HEK293 (cell line): ENCODE results near the gene EDARADD.

Experiments used
- BCL11A ChIP-seq: fragments of 450-650 bp; formaldehyde crosslinking; IDR thresholded peaks from 2 replicates; pipeline ENCODE4 v1.5.1; 2016; ENCODE audit warnings: low read depth, missing biosample characterization, missing genetic modification characterization
- GLIS1 ChIP-seq: fragments of 450-650 bp; formaldehyde crosslinking; IDR thresholded peaks from 2 replicates; pipeline ENCODE4 v1.5.1; 2016; ENCODE audit warnings: missing biosample characterization, missing genetic modification characterization
- KLF16 ChIP-seq: fragments of 450-650 bp; formaldehyde crosslinking; IDR thresholded peaks from 2 replicates; pipeline ENCODE4 v1.5.1; 2017; ENCODE audit warnings: missing biosample characterization, missing genetic modification characterization
- KLF7 ChIP-seq: fragments of 450-650 bp; formaldehyde crosslinking; IDR thresholded peaks from 2 replicates; pipeline ENCODE4 v1.5.1; 2016; ENCODE audit warnings: missing biosample characterization, missing genetic modification characterization, borderline replicate concordance
- SP3 ChIP-seq: fragments of 450-650 bp; formaldehyde crosslinking; IDR thresholded peaks from 2 replicates; pipeline ENCODE4 v1.5.1; 2016; ENCODE audit warnings: missing biosample characterization, missing genetic modification characterization
- WT1 ChIP-seq: fragments of 450-650 bp; formaldehyde crosslinking; IDR thresholded peaks from 2 replicates; pipeline ENCODE4 v1.5.1; 2016; ENCODE audit warnings: missing biosample characterization, missing genetic modification characterization
- ZBTB1 ChIP-seq: fragments of 450-650 bp; formaldehyde crosslinking; IDR thresholded peaks from 2 replicates; pipeline ENCODE4 v1.5.1; 2016; ENCODE audit warnings: missing biosample characterization, missing genetic modification characterization
- ZNF133 ChIP-seq: fragments of 450-650 bp; formaldehyde crosslinking; IDR thresholded peaks from 2 replicates; pipeline ENCODE4 v1.5.1; 2016; ENCODE audit warnings: missing biosample characterization, missing genetic modification characterization
- ZNF138 ChIP-seq: fragments of 450-650 bp; formaldehyde crosslinking; IDR thresholded peaks from 2 replicates; pipeline ENCODE4 v1.5.1; 2016; ENCODE audit warnings: missing biosample characterization, missing genetic modification characterization, borderline replicate concordance
- ZNF157 ChIP-seq: fragments of 450-650 bp; formaldehyde crosslinking; IDR thresholded peaks from 2 replicates; pipeline ENCODE4 v1.5.1; 2016; ENCODE audit warnings: missing biosample characterization, missing genetic modification characterization
- ZNF19 ChIP-seq: fragments of 450-650 bp; formaldehyde crosslinking; IDR thresholded peaks from 2 replicates; pipeline ENCODE4; 2016; ENCODE audit warnings: missing biosample characterization, missing genetic modification characterization, low read depth
- ZNF221 ChIP-seq: fragments of 450-650 bp; formaldehyde crosslinking; IDR thresholded peaks from 2 replicates; pipeline ENCODE4 v1.5.1; 2017; ENCODE audit warnings: missing biosample characterization, missing genetic modification characterization, borderline replicate concordance
- ZNF266 ChIP-seq: fragments of 450-650 bp; formaldehyde crosslinking; IDR thresholded peaks from 2 replicates; pipeline ENCODE4 v1.5.1; 2016; ENCODE audit warnings: missing biosample characterization, missing genetic modification characterization, low read depth
- ZNF274 ChIP-seq, 2 experiments: fragments of 200-500 bp in 1 of 2; fragments of 450-650 bp in 1 of 2; sonication (Bioruptor generic) in 1 of 2; formaldehyde crosslinking in 1 of 2; IDR thresholded peaks; 2 replicates each; pipeline versions ENCODE4 v1.5.1 to v1.6.1; 2014 to 2016; ENCODE audit warnings: borderline replicate concordance in 1 of 2, inconsistent platforms in 1 of 2, low read length in 1 of 2, missing biosample characterization in 1 of 2, missing genetic modification characterization in 1 of 2
- ZNF335 ChIP-seq: fragments of 450-650 bp; formaldehyde crosslinking; conservative IDR thresholded peaks from 2 replicates; pipeline ENCODE4 v1.5.1; 2016; ENCODE audit warnings: missing biosample characterization, missing genetic modification characterization
- ZNF341 ChIP-seq: fragments of 450-650 bp; formaldehyde crosslinking; IDR thresholded peaks from 2 replicates; pipeline ENCODE4; 2016; ENCODE audit warnings: low read depth, missing biosample characterization, missing genetic modification characterization
- ZNF350 ChIP-seq: fragments of 450-650 bp; formaldehyde crosslinking; IDR thresholded peaks from 2 replicates; pipeline ENCODE4 v1.5.0; 2017; ENCODE audit warnings: missing biosample characterization, mild to moderate bottlenecking, missing genetic modification characterization
- ZNF366 ChIP-seq: fragments of 450-650 bp; formaldehyde crosslinking; conservative IDR thresholded peaks from 2 replicates; pipeline ENCODE4 v1.5.1; 2016; ENCODE audit warnings: missing biosample characterization, missing genetic modification characterization
- ZNF426 ChIP-seq: fragments of 450-650 bp; formaldehyde crosslinking; IDR thresholded peaks from 2 replicates; pipeline ENCODE4 v1.5.1; 2017; ENCODE audit warnings: missing biosample characterization, missing genetic modification characterization, mild to moderate bottlenecking, inconsistent platforms, moderate library complexity
- ZNF433 ChIP-seq: fragments of 450-650 bp; formaldehyde crosslinking; IDR thresholded peaks from 2 replicates; pipeline ENCODE4 v1.5.1; 2016; ENCODE audit warnings: missing biosample characterization, missing genetic modification characterization, low read depth
- ZNF558 ChIP-seq: fragments of 450-650 bp; formaldehyde crosslinking; IDR thresholded peaks from 2 replicates; pipeline ENCODE4 v1.5.1; 2016; ENCODE audit warnings: missing biosample characterization, missing genetic modification characterization
- ZNF561 ChIP-seq: fragments of 450-650 bp; IDR thresholded peaks from 2 replicates; pipeline ENCODE4 v1.5.1; 2018; ENCODE audit warnings: missing biosample characterization, missing genetic modification characterization, borderline replicate concordance
- ZNF660 ChIP-seq: fragments of 450-650 bp; IDR thresholded peaks from 2 replicates; pipeline ENCODE4 v1.5.1; 2018; ENCODE audit warnings: missing biosample characterization, mild to moderate bottlenecking, missing genetic modification characterization
- ZNF664 ChIP-seq: fragments of 450-650 bp; formaldehyde crosslinking; IDR thresholded peaks from 2 replicates; pipeline ENCODE4 v1.5.1; 2016; ENCODE audit warnings: missing biosample characterization, missing genetic modification characterization
- ZNF785 ChIP-seq: fragments of 450-650 bp; formaldehyde crosslinking; IDR thresholded peaks from 2 replicates; pipeline ENCODE4 v1.5.1; 2016; ENCODE audit warnings: missing biosample characterization, missing genetic modification characterization
- TF ChIP-seq, protein P1 (sequence below): fragments of 450-650 bp; formaldehyde crosslinking; IDR thresholded peaks from 2 replicates; pipeline ENCODE4 v1.5.1; 2016; ENCODE audit warnings: missing biosample characterization, missing genetic modification characterization
- TF ChIP-seq, protein P2 (sequence below): fragments of 450-650 bp; formaldehyde crosslinking; conservative IDR thresholded peaks from 2 replicates; pipeline ENCODE4 v1.5.1; 2016; ENCODE audit warnings: low read depth, missing biosample characterization, missing genetic modification characterization
- TF ChIP-seq, protein P3 (sequence below): fragments of 450-650 bp; formaldehyde crosslinking; IDR thresholded peaks from 2 replicates; pipeline ENCODE4 v1.5.1; 2016; ENCODE audit warnings: missing biosample characterization, missing genetic modification characterization
- TF ChIP-seq, protein P4 (sequence below): fragments of 450-650 bp; formaldehyde crosslinking; IDR thresholded peaks from 2 replicates; pipeline ENCODE4 v1.5.1; 2016; ENCODE audit warnings: missing biosample characterization, missing genetic modification characterization
- TF ChIP-seq, protein P5 (sequence below): fragments of 450-650 bp; formaldehyde crosslinking; IDR thresholded peaks from 2 replicates; pipeline ENCODE4 v1.5.1; 2017; ENCODE audit warnings: missing biosample characterization, missing genetic modification characterization

Gene EDARADD

DNA sequence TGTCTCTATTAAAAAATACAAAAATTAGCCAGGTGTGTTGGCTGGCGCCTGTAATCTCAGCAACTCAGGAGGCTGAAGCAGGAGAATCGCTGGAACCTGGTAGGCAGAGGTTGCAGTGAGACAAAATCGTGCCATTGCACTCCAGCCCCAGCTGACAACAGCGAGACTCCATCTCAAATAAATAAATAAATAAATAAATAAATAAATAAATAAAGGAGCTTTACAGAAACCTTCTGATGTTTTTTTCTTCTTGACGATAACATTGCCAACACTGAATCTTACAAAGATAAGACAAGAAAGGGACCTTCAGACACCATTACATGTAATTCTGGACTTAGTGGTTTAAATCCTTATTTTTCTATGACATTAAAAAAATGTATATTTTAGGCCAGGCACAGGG lies 81.9 kb downstream of the EDARADD start (continued):
- TF ChIP-seq, protein P1, sequence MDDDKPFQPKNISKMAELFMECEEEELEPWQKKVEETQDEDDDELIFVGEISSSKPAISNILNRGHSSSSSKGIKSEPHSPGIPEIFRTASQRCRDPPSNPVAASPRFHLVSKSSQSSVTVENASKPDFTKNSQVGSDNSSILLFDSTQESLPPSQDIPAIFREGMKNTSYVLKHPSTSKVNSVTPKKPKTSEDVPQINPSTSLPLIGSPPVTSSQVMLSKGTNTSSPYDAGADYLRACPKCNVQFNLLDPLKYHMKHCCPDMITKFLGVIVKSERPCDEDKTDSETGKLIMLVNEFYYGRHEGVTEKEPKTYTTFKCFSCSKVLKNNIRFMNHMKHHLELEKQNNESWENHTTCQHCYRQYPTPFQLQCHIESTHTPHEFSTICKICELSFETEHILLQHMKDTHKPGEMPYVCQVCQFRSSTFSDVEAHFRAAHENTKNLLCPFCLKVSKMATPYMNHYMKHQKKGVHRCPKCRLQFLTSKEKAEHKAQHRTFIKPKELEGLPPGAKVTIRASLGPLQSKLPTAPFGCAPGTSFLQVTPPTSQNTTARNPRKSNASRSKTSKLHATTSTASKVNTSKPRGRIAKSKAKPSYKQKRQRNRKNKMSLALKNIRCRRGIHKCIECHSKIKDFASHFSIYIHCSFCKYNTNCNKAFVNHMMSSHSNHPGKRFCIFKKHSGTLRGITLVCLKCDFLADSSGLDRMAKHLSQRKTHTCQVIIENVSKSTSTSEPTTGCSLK (tag by site-specific recombination) = no peak
- peak; percentile 97 for TF ChIP-seq ZNF433 (tag by site-specific recombination)
- peak; percentile 82 for TF ChIP-seq ZNF266 (tag by site-specific recombination)
- TF ChIP-seq GLIS1 (tag by site-specific recombination) = no peak
- peak; percentile 66; the same call in 1 of the 2 replicates for TF ChIP-seq KLF7 (tag by site-specific recombination)
- TF ChIP-seq, protein P2, sequence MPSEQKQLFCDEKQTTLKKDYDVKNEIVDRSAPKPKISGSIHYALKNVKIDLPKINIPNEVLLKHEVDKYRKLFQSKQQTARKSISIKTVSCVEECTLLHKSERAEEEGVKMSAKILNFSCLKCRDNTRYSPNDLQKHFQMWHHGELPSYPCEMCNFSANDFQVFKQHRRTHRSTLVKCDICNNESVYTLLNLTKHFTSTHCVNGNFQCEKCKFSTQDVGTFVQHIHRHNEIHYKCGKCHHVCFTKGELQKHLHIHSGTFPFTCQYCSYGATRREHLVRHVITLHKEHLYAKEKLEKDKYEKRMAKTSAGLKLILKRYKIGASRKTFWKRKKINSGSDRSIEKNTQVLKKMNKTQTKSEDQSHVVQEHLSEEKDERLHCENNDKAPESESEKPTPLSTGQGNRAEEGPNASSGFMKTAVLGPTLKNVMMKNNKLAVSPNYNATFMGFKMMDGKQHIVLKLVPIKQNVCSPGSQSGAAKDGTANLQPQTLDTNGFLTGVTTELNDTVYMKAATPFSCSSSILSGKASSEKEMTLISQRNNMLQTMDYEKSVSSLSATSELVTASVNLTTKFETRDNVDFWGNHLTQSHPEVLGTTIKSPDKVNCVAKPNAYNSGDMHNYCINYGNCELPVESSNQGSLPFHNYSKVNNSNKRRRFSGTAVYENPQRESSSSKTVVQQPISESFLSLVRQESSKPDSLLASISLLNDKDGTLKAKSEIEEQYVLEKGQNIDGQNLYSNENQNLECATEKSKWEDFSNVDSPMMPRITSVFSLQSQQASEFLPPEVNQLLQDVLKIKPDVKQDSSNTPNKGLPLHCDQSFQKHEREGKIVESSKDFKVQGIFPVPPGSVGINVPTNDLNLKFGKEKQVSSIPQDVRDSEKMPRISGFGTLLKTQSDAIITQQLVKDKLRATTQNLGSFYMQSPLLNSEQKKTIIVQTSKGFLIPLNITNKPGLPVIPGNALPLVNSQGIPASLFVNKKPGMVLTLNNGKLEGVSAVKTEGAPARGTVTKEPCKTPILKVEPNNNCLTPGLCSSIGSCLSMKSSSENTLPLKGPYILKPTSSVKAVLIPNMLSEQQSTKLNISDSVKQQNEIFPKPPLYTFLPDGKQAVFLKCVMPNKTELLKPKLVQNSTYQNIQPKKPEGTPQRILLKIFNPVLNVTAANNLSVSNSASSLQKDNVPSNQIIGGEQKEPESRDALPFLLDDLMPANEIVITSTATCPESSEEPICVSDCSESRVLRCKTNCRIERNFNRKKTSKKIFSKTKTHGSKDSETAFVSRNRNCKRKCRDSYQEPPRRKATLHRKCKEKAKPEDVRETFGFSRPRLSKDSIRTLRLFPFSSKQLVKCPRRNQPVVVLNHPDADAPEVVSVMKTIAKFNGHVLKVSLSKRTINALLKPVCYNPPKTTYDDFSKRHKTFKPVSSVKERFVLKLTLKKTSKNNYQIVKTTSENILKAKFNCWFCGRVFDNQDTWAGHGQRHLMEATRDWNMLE (tag by site-specific recombination) = peak; percentile 95
- TF ChIP-seq SP3 (tag by site-specific recombination) = peak; percentile 31; the same call in 1 of the 2 replicates
- no peak for TF ChIP-seq ZNF785
- peak; percentile 96 for TF ChIP-seq ZNF426 (tag by site-specific recombination)
- no peak for TF ChIP-seq ZNF133 (tag by site-specific recombination)
- TF ChIP-seq ZNF660 (tag by site-specific recombination) = no peak
- TF ChIP-seq ZNF335 (tag by site-specific recombination) = no peak
- TF ChIP-seq ZNF341 (tag by site-specific recombination) = peak; percentile 41; the same call in 1 of the 2 replicates
- peak; percentile 83 for TF ChIP-seq ZNF558 (tag by site-specific recombination)
- TF ChIP-seq ZNF274 (IDR thresholded peaks at IDR 0.05; ENCODE audit: low read length) = no peak
- no peak for TF ChIP-seq ZNF274 (tag by site-specific recombination; IDR thresholded peaks at IDR 0.05; ENCODE audit: borderline replicate concordance)
- TF ChIP-seq ZNF138 (tag by site-specific recombination) = peak; percentile 83
- TF ChIP-seq ZNF157 = no peak
- TF ChIP-seq, protein P3, sequence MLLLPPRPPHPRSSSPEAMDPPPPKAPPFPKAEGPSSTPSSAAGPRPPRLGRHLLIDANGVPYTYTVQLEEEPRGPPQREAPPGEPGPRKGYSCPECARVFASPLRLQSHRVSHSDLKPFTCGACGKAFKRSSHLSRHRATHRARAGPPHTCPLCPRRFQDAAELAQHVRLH (tag by site-specific recombination) = 0 out of 2 replicates have a peak, but pooled peaks have one; percentile 61
- no peak for TF ChIP-seq ZNF350 (tag by site-specific recombination)
- TF ChIP-seq ZNF221 = no peak
- no peak for TF ChIP-seq WT1 (tag by site-specific recombination)
- peak; percentile 81 for TF ChIP-seq ZNF664
- TF ChIP-seq ZBTB1 = 0 out of 2 replicates have a peak, but pooled peaks have one; percentile 31
- TF ChIP-seq ZNF561 (tag by site-specific recombination) = no peak
- TF ChIP-seq, protein P4, sequence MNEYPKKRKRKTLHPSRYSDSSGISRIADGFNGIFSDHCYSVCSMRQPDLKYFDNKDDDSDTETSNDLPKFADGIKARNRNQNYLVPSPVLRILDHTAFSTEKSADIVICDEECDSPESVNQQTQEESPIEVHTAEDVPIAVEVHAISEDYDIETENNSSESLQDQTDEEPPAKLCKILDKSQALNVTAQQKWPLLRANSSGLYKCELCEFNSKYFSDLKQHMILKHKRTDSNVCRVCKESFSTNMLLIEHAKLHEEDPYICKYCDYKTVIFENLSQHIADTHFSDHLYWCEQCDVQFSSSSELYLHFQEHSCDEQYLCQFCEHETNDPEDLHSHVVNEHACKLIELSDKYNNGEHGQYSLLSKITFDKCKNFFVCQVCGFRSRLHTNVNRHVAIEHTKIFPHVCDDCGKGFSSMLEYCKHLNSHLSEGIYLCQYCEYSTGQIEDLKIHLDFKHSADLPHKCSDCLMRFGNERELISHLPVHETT (tag by site-specific recombination) = 0 out of 2 replicates have a peak, but pooled peaks have one; percentile 15
- TF ChIP-seq ZNF366 = no peak
- TF ChIP-seq, protein P5, sequence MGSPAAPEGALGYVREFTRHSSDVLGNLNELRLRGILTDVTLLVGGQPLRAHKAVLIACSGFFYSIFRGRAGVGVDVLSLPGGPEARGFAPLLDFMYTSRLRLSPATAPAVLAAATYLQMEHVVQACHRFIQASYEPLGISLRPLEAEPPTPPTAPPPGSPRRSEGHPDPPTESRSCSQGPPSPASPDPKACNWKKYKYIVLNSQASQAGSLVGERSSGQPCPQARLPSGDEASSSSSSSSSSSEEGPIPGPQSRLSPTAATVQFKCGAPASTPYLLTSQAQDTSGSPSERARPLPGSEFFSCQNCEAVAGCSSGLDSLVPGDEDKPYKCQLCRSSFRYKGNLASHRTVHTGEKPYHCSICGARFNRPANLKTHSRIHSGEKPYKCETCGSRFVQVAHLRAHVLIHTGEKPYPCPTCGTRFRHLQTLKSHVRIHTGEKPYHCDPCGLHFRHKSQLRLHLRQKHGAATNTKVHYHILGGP (tag by site-specific recombination) = no peak
- no peak for TF ChIP-seq BCL11A (tag by site-specific recombination)
- no peak for TF ChIP-seq KLF16 (tag by site-specific recombination)
- TF ChIP-seq ZNF19 (tag by site-specific recombination) = peak; percentile 88
